B cell (primary cell): Measurements from ENCODE around the gene TMEM125. TPM values are rescaled to one million over a fixed set of nuclear protein-coding genes. Genes with fewer than 3 reads are reported as not detected.

Experiments
- ATAC-seq: fragments of 200-7000 bp; cut with Tn5 transposase; one replicate; pipeline ENCODE4 v1.10.0; 2021; ENCODE audit warnings: low read depth, mild to moderate bottlenecking, moderate number of reproducible peaks, moderate library complexity
- CTCF ChIA-PET: fragments of 350-600 bp; sonication (Branson Sonifier 250); formaldehyde crosslinking; loops from one replicate; lab custom pipeline; 2021; ENCODE audit warnings: antibody characterized with exemption, inconsistent platforms; lab: Charles Lee
- POLR2A ChIA-PET: fragments of 350-600 bp; sonication (Branson Sonifier 250); formaldehyde crosslinking; loops from one replicate; lab custom pipeline; 2021; ENCODE audit warnings: antibody characterized with exemption; lab: Charles Lee
- DNase-seq: peaks from one replicate; pipeline ENCODE4 v3.0.0; 2013
- H2AFZ ChIP-seq: 2 replicates; pipeline ENCODE4 v1.6.1; 2012; ENCODE audit warnings: mild to moderate bottlenecking, low read depth, low read length; ENCODE audit not compliant: insufficient read depth, poor library complexity, severe bottlenecking
- H3K27ac ChIP-seq, 2 donors: 1 replicate in 1 of 2; 2 replicates in 1 of 2; pipeline ENCODE4 v1.5.1; 2012 to 2013; ENCODE audit warnings: low read length in 2 of 2, mild to moderate bottlenecking in 2 of 2, moderate library complexity in 1 of 2
- H3K27me3 ChIP-seq, 4 experiments: fragments of 200-600 bp in 1 of 4; sonication (generic) in 1 of 4; replicated peaks in 1 of 4; 1 replicate in 2 of 4; 2 replicates in 2 of 4; pipeline versions ENCODE4 v1.6.1 to v1.7.0; 2013 to 2016; ENCODE audit warnings: low read length in 3 of 4, mild to moderate bottlenecking in 2 of 4, mixed read lengths in 1 of 4, moderate library complexity in 1 of 4; ENCODE audit not compliant: insufficient read depth in 4 of 4, control insufficient read depth in 3 of 4; ENCODE audit errors: control extremely low read depth in 1 of 4
- H3K36me3 ChIP-seq, 2 experiments: replicated peaks in 1 of 2; 1 replicate in 1 of 2; 2 replicates in 1 of 2; pipeline versions ENCODE4 v1.6.1 to v1.7.1; 2013; ENCODE audit warnings: low read length in 1 of 2; ENCODE audit not compliant: insufficient read depth in 2 of 2, control insufficient read depth in 1 of 2; ENCODE audit errors: control extremely low read depth in 1 of 2, extremely low read depth in 1 of 2
- H3K4me1 ChIP-seq, 2 donors: fragments of 200-600 bp in 1 of 2; sonication (generic) in 1 of 2; 1 replicate in 1 of 2; 2 replicates in 1 of 2; pipeline versions ENCODE4 v1.5.1 to v1.6.1; 2013 to 2017; ENCODE audit warnings: low read length in 2 of 2; ENCODE audit not compliant: control insufficient read depth in 2 of 2, insufficient read depth in 2 of 2
- H3K4me2 ChIP-seq: replicated peaks from 2 replicates; pipeline ENCODE3; 2012; ENCODE audit warnings: mild to moderate bottlenecking, low read depth, low read length; ENCODE audit not compliant: poor library complexity, severe bottlenecking
- H3K4me3 ChIP-seq, 5 experiments: fragments of 200-600 bp in 1 of 5; sonication (generic) in 1 of 5; 1 replicate in 3 of 5; 2 replicates in 2 of 5; pipeline versions ENCODE4 v1.5.1 to v1.7.0; 2011 to 2016; ENCODE audit warnings: low read length in 4 of 5, mild to moderate bottlenecking in 4 of 5, low read depth in 2 of 5, control low read depth in 1 of 5, moderate library complexity in 1 of 5; ENCODE audit not compliant: insufficient read depth in 1 of 5; ENCODE audit errors: control extremely low read depth in 1 of 5, extremely low read depth in 1 of 5
- H3K79me2 ChIP-seq: fragments of 200-600 bp; sonication (generic); one replicate; pipeline ENCODE4 v1.6.0; 2016; ENCODE audit warnings: low read length; ENCODE audit not compliant: control insufficient read depth, insufficient read depth
- H3K9ac ChIP-seq: fragments of 200-600 bp; sonication (generic); 2 replicates; pipeline ENCODE4 v1.6.1; 2017; ENCODE audit warnings: mild to moderate bottlenecking, low read length, moderate library complexity
- H3K9me3 ChIP-seq, 3 donors: one replicate each; pipeline versions ENCODE4 v1.6.1 to v1.7.1; 2013; ENCODE audit warnings: low read length in 2 of 3; ENCODE audit not compliant: control insufficient read depth in 2 of 3, insufficient read depth in 1 of 3; ENCODE audit errors: control extremely low read depth in 1 of 3
- H4K20me1 ChIP-seq: 2 replicates; pipeline ENCODE4 v1.6.0; 2012; ENCODE audit warnings: mild to moderate bottlenecking, low read length; ENCODE audit not compliant: insufficient read depth, control insufficient read depth, poor library complexity, severe bottlenecking
- H3K27ac Mint-ChIP-seq: one replicate; pipeline ENCODE4 v1.8.0; 2021; ENCODE audit warnings: mixed read lengths
- H3K27me3 Mint-ChIP-seq: one replicate; pipeline ENCODE4 v1.8.0; 2021; ENCODE audit warnings: mixed read lengths
- H3K4me1 Mint-ChIP-seq: one replicate; pipeline ENCODE4 v1.8.0; 2021; ENCODE audit warnings: mixed read lengths
- H3K4me3 Mint-ChIP-seq: one replicate; pipeline ENCODE4 v1.8.0; 2021; ENCODE audit warnings: mixed read lengths
- H3K9me3 Mint-ChIP-seq: one replicate; pipeline ENCODE4 v1.8.0; 2022; ENCODE audit warnings: mixed read lengths; ENCODE audit not compliant: insufficient read depth
- EZH2 ChIP-seq: IDR thresholded peaks from 2 replicates; pipeline ENCODE4 v1.6.1; 2012; ENCODE audit warnings: borderline replicate concordance, low read depth, mild to moderate bottlenecking, moderate library complexity, low read length; ENCODE audit not compliant: insufficient read depth, poor library complexity, severe bottlenecking
- WGBS: methylation state at CpG from one replicate; pipeline ENCODE4 v1.1.5; 2013; ENCODE audit warnings: missing lambda C conversion rate; ENCODE audit not compliant: insufficient coverage; 5-methylcytosine and 5-hydroxymethylcytosine counted together
- intact Hi-C: fragments of 100-400 bp; cut with micrococcal nuclease; formaldehyde crosslinking; loops from one replicate; pipeline ENCODE4 v1.10.0; 2022
- polyA plus RNA-seq: library from polyadenylated mRNA; depleted of rRNA; stranded (reverse); fragments of >200 nt; gene quantifications from 2 replicates; pipeline ENCODE4 v1.2.3, GENCODE V29; 2012
- total RNA-seq, 2 donors: library from RNA; stranded (reverse); fragments of 120-200 nt in 1 of 2; gene quantifications; 1 replicate in 1 of 2; 2 replicates in 1 of 2; pipeline versions ENCODE4 v1.2.3 to v1.2.4, GENCODE V29; 2013 to 2022
- TF ChIP-seq, protein P1 (sequence below): fragments of 200-600 bp; IDR thresholded peaks from one replicate; pipeline ENCODE4 v1.8.0; 2022; ENCODE audit warnings: antibody characterized with exemption, mild to moderate bottlenecking

The TMEM125 gene
- total and polyA plus RNA-seq, 2 donors (not counting 1 experiment from before 2014, with no cell fraction given), result not detected

DNA sequence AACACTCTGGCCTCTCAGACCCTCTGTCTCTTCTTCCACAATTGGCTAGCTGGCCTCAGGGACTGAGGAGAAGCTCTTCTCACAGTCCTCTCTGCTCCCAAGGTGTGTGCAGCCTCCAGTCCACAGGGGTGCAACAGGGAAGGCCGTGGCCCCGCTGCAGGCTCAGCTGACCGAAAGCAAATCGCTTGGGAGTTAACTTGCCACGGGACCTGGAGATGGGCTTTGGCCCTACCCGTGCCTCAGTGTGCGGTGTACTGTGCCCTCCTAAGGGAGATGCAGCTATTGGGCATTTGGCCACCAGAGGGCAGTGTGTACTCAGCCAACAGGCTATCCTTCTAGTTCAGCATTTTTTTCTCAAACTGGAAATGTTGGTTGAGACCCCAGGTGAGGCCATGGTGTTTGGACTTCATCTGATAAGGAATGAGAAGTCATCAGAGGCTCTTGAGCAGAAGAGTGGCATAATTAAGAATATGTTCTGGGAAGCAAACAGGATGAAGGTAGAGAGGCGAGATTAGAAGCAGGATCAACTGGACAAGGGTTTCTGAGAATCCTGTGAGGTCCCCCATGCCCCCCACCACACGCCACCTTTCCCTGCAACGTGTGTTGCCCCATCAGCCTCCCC, 42.5 kb upstream of the TMEM125 start:
- no peaks in the 10 kb centered on the region for H3K79me2 ChIP-seq
- intact Hi-C loops, result loop anchor here (1.0 to 5.0 kb wide), 4 partner anchors 12 to 314 kb away; partner anchors contain the start of gene ELOVL1
- H3K4me3 Mint-ChIP-seq, result no peak overlapping the region
- H4K20me1 ChIP-seq, result no peaks in the 10 kb centered on the region
- H3K9ac ChIP-seq, result no peak overlapping the region
- POLR2A ChIA-PET, result interaction anchor here (0.5 to 1.3 kb wide), 4 partner anchors 141 to 423 kb away, joined by 3 to 6 read pairs (median 4); partner anchors contain the start of gene KDM4A
- CTCF ChIA-PET, result interaction anchor here (0.7 to 17.5 kb wide), 48 partner anchors 8 to 809 kb away, joined by 3 to 332 read pairs (median 4); partner anchors contain the start of genes ARTN, CFAP57, EBNA1BP2 and ELOVL1
- no peak overlapping the region for H3K27ac ChIP-seq
- H3K9me3 Mint-ChIP-seq, result no peaks in the 10 kb centered on the region
- H3K27me3 Mint-ChIP-seq, result no peaks in the 10 kb centered on the region
- no peak overlapping the region for H2AFZ ChIP-seq
- H3K9me3 ChIP-seq, result no peaks in the 10 kb centered on the region
- H3K4me3 ChIP-seq, result no peak overlapping the region
- peaks cover 10% of the 10 kb centered on the region for H3K4me1 Mint-ChIP-seq
- no peak overlapping the region for H3K4me2 ChIP-seq
- no peaks in the 10 kb centered on the region for H3K36me3 ChIP-seq
- ATAC-seq, result peak; percentile 96
- WGBS, result 20% methylated on average over 10 of the region's 10 CpGs
- H3K27me3 ChIP-seq, result no peaks in the 10 kb centered on the region
- DNase-seq, result peak; percentile 87
- H3K4me1 ChIP-seq, result peaks cover 4 to 9% of the 10 kb centered on the region in 2 donors
- H3K27ac Mint-ChIP-seq, result no peak overlapping the region
- no peak for TF ChIP-seq EZH2
- TF ChIP-seq, protein P1, sequence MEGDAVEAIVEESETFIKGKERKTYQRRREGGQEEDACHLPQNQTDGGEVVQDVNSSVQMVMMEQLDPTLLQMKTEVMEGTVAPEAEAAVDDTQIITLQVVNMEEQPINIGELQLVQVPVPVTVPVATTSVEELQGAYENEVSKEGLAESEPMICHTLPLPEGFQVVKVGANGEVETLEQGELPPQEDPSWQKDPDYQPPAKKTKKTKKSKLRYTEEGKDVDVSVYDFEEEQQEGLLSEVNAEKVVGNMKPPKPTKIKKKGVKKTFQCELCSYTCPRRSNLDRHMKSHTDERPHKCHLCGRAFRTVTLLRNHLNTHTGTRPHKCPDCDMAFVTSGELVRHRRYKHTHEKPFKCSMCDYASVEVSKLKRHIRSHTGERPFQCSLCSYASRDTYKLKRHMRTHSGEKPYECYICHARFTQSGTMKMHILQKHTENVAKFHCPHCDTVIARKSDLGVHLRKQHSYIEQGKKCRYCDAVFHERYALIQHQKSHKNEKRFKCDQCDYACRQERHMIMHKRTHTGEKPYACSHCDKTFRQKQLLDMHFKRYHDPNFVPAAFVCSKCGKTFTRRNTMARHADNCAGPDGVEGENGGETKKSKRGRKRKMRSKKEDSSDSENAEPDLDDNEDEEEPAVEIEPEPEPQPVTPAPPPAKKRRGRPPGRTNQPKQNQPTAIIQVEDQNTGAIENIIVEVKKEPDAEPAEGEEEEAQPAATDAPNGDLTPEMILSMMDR, result peak; percentile 95
